Measurements from ENCODE around the gene MPND. TPM values are rescaled to one million over a fixed set of nuclear protein-coding genes. Genes with fewer than 3 reads are reported as not detected.
A peak's percentile ranks its signal among the peaks of the same experiment; 100 is the strongest.

Gene MPND
- total and polyA plus RNA-seq, 2 of the 13 experiments (the other 11 are each of a cell fraction or from before 2014, with no cell fraction given) = 10.8 to 15.8 TPM

DNA sequence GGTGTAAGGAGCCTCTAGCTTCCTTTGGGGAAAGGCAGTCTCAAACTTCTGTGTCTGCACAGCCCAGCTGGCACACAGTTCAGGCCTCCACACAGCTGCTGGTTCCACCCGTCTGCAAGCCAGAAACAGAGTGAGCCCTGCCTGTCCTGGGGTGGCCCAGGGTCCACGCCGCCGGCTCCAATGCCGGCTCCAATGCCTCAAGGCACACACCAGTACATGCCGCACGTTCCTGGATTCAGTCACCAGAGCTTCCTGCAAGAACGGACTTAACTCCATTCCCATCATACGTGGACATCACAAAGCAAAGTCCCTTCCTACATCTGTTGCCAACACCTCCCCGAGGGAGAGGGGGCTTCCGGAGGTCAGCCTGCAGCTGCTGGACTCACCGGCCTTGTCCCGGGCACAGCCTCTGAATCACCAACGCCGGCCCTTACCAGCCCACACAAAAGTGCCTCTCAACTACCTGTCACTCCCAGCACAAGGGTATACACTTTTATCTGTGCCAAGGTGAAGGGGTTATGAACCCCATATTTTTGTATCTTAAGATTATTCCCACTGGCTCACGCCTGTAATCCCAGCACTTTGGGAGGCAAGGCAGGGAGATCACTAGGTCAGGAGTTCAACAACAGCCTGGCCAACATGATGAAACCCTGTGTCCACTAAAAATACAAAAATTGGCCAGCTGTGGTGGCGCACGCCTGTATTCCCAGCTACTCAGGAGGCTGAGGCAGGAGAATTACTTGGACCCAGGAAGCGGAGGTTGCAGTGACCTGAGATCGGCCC is 48.5 kb downstream of the MPND start (continued):
- TF ChIP-seq, protein P1, sequence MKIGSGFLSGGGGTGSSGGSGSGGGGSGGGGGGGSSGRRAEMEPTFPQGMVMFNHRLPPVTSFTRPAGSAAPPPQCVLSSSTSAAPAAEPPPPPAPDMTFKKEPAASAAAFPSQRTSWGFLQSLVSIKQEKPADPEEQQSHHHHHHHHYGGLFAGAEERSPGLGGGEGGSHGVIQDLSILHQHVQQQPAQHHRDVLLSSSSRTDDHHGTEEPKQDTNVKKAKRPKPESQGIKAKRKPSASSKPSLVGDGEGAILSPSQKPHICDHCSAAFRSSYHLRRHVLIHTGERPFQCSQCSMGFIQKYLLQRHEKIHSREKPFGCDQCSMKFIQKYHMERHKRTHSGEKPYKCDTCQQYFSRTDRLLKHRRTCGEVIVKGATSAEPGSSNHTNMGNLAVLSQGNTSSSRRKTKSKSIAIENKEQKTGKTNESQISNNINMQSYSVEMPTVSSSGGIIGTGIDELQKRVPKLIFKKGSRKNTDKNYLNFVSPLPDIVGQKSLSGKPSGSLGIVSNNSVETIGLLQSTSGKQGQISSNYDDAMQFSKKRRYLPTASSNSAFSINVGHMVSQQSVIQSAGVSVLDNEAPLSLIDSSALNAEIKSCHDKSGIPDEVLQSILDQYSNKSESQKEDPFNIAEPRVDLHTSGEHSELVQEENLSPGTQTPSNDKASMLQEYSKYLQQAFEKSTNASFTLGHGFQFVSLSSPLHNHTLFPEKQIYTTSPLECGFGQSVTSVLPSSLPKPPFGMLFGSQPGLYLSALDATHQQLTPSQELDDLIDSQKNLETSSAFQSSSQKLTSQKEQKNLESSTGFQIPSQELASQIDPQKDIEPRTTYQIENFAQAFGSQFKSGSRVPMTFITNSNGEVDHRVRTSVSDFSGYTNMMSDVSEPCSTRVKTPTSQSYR (CRISPR knock-in tag; IDR thresholded peaks at IDR 0.05; ENCODE audit: borderline replicate concordance) = 0 out of 2 replicates have a peak, but pooled peaks have one; percentile 37
- TF ChIP-seq EHMT2 (IDR thresholded peaks at IDR 0.05; ENCODE audit: borderline replicate concordance, low read depth, low read length) (no peak), CHD4 (IDR thresholded peaks at IDR 0.05; ENCODE audit: borderline replicate concordance, low read length) (no peak), EP300 (IDR thresholded peaks at IDR 0.05; ENCODE audit: low read depth in 2 of 2, low read length in 2 of 2) (0 out of 4 replicates have a peak, but pooled peaks of 1 of the 2 experiments have one; percentile 12), EP300 (CRISPR knock-in tag; IDR thresholded peaks at IDR 0.05; ENCODE audit: borderline replicate concordance) (no peak), ZNF574 (CRISPR knock-in tag; IDR thresholded peaks at IDR 0.05) (peak; percentile 71; the same call in 1 of the 2 replicates)
- TF ChIP-seq, protein P2, sequence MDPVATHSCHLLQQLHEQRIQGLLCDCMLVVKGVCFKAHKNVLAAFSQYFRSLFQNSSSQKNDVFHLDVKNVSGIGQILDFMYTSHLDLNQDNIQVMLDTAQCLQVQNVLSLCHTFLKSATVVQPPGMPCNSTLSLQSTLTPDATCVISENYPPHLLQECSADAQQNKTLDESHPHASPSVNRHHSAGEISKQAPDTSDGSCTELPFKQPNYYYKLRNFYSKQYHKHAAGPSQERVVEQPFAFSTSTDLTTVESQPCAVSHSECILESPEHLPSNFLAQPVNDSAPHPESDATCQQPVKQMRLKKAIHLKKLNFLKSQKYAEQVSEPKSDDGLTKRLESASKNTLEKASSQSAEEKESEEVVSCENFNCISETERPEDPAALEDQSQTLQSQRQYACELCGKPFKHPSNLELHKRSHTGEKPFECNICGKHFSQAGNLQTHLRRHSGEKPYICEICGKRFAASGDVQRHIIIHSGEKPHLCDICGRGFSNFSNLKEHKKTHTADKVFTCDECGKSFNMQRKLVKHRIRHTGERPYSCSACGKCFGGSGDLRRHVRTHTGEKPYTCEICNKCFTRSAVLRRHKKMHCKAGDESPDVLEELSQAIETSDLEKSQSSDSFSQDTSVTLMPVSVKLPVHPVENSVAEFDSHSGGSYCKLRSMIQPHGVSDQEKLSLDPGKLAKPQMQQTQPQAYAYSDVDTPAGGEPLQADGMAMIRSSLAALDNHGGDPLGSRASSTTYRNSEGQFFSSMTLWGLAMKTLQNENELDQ (CRISPR knock-in tag; IDR thresholded peaks at IDR 0.05; ENCODE audit: borderline replicate concordance) = no peak
- TF ChIP-seq, protein P3, sequence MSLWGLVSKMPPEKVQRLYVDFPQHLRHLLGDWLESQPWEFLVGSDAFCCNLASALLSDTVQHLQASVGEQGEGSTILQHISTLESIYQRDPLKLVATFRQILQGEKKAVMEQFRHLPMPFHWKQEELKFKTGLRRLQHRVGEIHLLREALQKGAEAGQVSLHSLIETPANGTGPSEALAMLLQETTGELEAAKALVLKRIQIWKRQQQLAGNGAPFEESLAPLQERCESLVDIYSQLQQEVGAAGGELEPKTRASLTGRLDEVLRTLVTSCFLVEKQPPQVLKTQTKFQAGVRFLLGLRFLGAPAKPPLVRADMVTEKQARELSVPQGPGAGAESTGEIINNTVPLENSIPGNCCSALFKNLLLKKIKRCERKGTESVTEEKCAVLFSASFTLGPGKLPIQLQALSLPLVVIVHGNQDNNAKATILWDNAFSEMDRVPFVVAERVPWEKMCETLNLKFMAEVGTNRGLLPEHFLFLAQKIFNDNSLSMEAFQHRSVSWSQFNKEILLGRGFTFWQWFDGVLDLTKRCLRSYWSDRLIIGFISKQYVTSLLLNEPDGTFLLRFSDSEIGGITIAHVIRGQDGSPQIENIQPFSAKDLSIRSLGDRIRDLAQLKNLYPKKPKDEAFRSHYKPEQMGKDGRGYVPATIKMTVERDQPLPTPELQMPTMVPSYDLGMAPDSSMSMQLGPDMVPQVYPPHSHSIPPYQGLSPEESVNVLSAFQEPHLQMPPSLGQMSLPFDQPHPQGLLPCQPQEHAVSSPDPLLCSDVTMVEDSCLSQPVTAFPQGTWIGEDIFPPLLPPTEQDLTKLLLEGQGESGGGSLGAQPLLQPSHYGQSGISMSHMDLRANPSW (CRISPR knock-in tag; IDR thresholded peaks at IDR 0.05; ENCODE audit: borderline replicate concordance) = no peak
- TF ChIP-seq, protein P4, sequence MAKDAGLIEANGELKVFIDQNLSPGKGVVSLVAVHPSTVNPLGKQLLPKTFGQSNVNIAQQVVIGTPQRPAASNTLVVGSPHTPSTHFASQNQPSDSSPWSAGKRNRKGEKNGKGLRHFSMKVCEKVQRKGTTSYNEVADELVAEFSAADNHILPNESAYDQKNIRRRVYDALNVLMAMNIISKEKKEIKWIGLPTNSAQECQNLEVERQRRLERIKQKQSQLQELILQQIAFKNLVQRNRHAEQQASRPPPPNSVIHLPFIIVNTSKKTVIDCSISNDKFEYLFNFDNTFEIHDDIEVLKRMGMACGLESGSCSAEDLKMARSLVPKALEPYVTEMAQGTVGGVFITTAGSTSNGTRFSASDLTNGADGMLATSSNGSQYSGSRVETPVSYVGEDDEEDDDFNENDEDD (CRISPR knock-in tag; IDR thresholded peaks at IDR 0.05; ENCODE audit: borderline replicate concordance) = no peak

All from HepG2 (cell line).